ENCODE results near the gene DSCAML1.

GRCh38 chr11:117669062-117669461 is 128.0 kb downstream of the DSCAML1 start:
- TF ChIP-seq POLR2A (IDR thresholded peaks at IDR 0.05), result no peak
- TF ChIP-seq CTCF (IDR thresholded peaks at IDR 0.05), result no peak
- TF ChIP-seq POLR2AphosphoS5 (IDR thresholded peaks at IDR 0.05), result no peak
